HEK293 (cell line): ENCODE results near the gene TGM5.
"Not testable (repeated sequence)": the region's sequence is repeated elsewhere in the genome, so short reads cannot be mapped to it uniquely, and the experiment has no call there.

Experiments used
- CTCF ChIA-PET: fragments of 350-600 bp; formaldehyde crosslinking; extraction: SDS; loops from one replicate; lab custom pipeline; 2021; ENCODE audit warnings: antibody characterized with exemption; lab: Yijun Ruan, JAX
- POLR2A ChIA-PET: fragments of 300-600 bp; formaldehyde crosslinking; extraction: SDS; loops from one replicate; lab custom pipeline; 2020; ENCODE audit warnings: antibody characterized with exemption, inconsistent platforms; lab: Yijun Ruan, JAX
- H3K27ac ChIP-seq: fragments of 200-500 bp; sonication (Bioruptor generic); 2 replicates; pipeline ENCODE4 v1.5.1; 2014; ENCODE audit warnings: low read depth, low read length, control low read depth, inconsistent platforms; ENCODE audit errors: extremely low read depth
- H3K36me3 ChIP-seq, 2 experiments: fragments of 200-500 bp in 1 of 2; sonication (Bioruptor generic) in 1 of 2; 1 replicate in 1 of 2; 2 replicates in 1 of 2; pipeline ENCODE4 v1.5.1; 2014 to 2017; ENCODE audit warnings: inconsistent platforms in 2 of 2, low read length in 2 of 2; ENCODE audit not compliant: control insufficient read depth in 2 of 2, insufficient read depth in 1 of 2
- H3K4me1 ChIP-seq: fragments of 200-500 bp; sonication (Bioruptor generic); 2 replicates; pipeline ENCODE4 v1.5.1; 2014; ENCODE audit warnings: mild to moderate bottlenecking, low read length, inconsistent platforms; ENCODE audit not compliant: control insufficient read depth, insufficient read depth
- H3K4me3 ChIP-seq: 2 replicates; pipeline ENCODE4 v1.5.1; 2011; ENCODE audit warnings: low read depth, mild to moderate bottlenecking, control low read depth, low read length, moderate library complexity
- H3K9me3 ChIP-seq: fragments of 200-500 bp; sonication (Bioruptor generic); 2 replicates; pipeline ENCODE4 v1.5.1; 2014; ENCODE audit warnings: low read depth, low read length, inconsistent platforms; ENCODE audit not compliant: control insufficient read depth, insufficient read depth
- GLIS1 ChIP-seq: fragments of 450-650 bp; formaldehyde crosslinking; IDR thresholded peaks from 2 replicates; pipeline ENCODE4 v1.5.1; 2016; ENCODE audit warnings: missing biosample characterization, missing genetic modification characterization
- SCRT2 ChIP-seq: fragments of 450-650 bp; formaldehyde crosslinking; IDR thresholded peaks from 2 replicates; pipeline ENCODE4 v1.5.1; 2016; ENCODE audit warnings: missing biosample characterization, missing genetic modification characterization
- TCF7L2 ChIP-seq: IDR thresholded peaks from 2 replicates; pipeline ENCODE4 v1.6.1; 2011; ENCODE audit warnings: low read depth, mild to moderate bottlenecking, inconsistent platforms, low read length, moderate library complexity, borderline replicate concordance
- ZBTB17 ChIP-seq: fragments of 450-650 bp; formaldehyde crosslinking; IDR thresholded peaks from 2 replicates; pipeline ENCODE4 v1.5.1; 2016; ENCODE audit warnings: missing biosample characterization, missing genetic modification characterization
- ZFP41 ChIP-seq: fragments of 450-650 bp; formaldehyde crosslinking; IDR thresholded peaks from 2 replicates; pipeline ENCODE4 v1.5.1; 2016; ENCODE audit warnings: missing biosample characterization, missing genetic modification characterization, borderline replicate concordance
- ZFP69B ChIP-seq: fragments of 450-650 bp; formaldehyde crosslinking; IDR thresholded peaks from 2 replicates; pipeline ENCODE4 v1.5.1; 2016; ENCODE audit warnings: missing biosample characterization, missing genetic modification characterization
- ZNF354C ChIP-seq: fragments of 450-650 bp; formaldehyde crosslinking; IDR thresholded peaks from 2 replicates; pipeline ENCODE4 v1.5.1; 2016; ENCODE audit warnings: missing biosample characterization, missing genetic modification characterization, low read depth, borderline replicate concordance
- ZNF660 ChIP-seq: fragments of 450-650 bp; IDR thresholded peaks from 2 replicates; pipeline ENCODE4 v1.5.1; 2018; ENCODE audit warnings: missing biosample characterization, mild to moderate bottlenecking, missing genetic modification characterization
- ZNF664 ChIP-seq: fragments of 450-650 bp; formaldehyde crosslinking; IDR thresholded peaks from 2 replicates; pipeline ENCODE4 v1.5.1; 2016; ENCODE audit warnings: missing biosample characterization, missing genetic modification characterization
- ZNF677 ChIP-seq: fragments of 450-650 bp; IDR thresholded peaks from 2 replicates; pipeline ENCODE4 v1.5.0; 2018; ENCODE audit warnings: missing biosample characterization, mild to moderate bottlenecking, missing genetic modification characterization, moderate library complexity
- ZNF707 ChIP-seq: fragments of 450-650 bp; formaldehyde crosslinking; IDR thresholded peaks from 2 replicates; pipeline ENCODE4 v1.5.1; 2016; ENCODE audit warnings: missing biosample characterization, missing genetic modification characterization
- ZSCAN4 ChIP-seq: fragments of 450-650 bp; formaldehyde crosslinking; IDR thresholded peaks from 2 replicates; pipeline ENCODE4 v1.5.1; 2017; ENCODE audit warnings: missing biosample characterization, missing genetic modification characterization
- TF ChIP-seq, protein P1 (sequence below): fragments of 450-650 bp; formaldehyde crosslinking; IDR thresholded peaks from 2 replicates; pipeline ENCODE4 v1.5.1; 2017; ENCODE audit warnings: missing biosample characterization, missing genetic modification characterization
- TF ChIP-seq, protein P2 (sequence below): fragments of 450-650 bp; formaldehyde crosslinking; conservative IDR thresholded peaks from 2 replicates; pipeline ENCODE4 v1.5.1; 2016; ENCODE audit warnings: low read depth, missing biosample characterization, missing genetic modification characterization

The TGM5 gene

GRCh38 chr15:43229977-43230376, 36.8 kb downstream of the TGM5 start (continued):
- no peak for TF ChIP-seq SCRT2 (tag by site-specific recombination)

DNA sequence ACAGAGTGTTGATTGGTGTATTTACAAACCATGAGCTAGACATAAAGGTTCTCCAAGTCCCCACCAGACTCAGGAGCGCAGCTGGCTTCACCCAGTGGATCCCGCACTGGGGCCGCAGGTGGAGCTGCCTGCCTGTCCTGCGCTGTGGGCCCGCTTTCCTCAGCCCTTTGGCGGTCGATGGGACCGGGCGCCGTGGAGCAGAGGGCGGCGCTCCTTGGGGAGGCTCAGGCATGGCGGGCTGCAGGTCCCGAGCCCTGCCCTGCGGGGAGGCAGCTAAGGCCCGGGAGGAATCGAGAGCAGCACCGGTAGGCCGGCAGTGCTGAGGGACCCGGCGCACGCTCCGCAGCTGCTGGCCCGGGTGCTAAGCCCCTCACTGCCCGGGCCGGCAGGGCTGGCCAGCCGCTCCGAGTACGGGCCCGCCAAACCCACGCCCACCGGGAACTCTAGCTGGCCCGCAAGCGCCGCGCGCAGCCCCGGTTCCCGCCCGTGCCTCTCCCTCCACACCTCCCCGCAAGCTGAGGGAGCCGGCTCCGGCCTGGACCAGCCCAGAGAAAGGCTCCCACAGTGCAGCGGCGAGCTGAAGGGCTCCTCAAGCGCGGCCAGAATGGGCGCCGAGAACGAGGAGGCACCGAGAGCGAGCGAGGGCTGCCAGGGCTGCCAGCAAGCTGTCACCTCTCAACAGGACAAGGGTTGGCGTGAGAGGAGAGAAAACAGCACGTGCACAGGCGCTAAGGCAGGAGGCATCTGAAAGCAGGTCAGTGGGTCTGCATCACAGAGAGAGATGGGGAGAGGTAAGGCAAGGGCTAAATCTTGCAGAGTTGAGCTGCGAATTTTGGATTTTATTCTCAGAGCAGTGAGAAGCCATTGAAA, 40.1 kb downstream of the TGM5 start:
- CTCF ChIA-PET, result interaction anchor here (0.6 to 2.9 kb wide), 8 partner anchors 10 to 368 kb away, joined by 3 to 50 read pairs (median 4); no protein-coding TSS in a partner anchor
- H3K9me3 ChIP-seq, result no peaks in the 10 kb centered on the region
- no peaks in the 10 kb centered on the region for H3K4me1 ChIP-seq
- no peak overlapping the region for H3K4me3 ChIP-seq
- H3K27ac ChIP-seq, result no peak overlapping the region
- no peak for TF ChIP-seq ZSCAN4 (tag by site-specific recombination)
- TF ChIP-seq, protein P1, sequence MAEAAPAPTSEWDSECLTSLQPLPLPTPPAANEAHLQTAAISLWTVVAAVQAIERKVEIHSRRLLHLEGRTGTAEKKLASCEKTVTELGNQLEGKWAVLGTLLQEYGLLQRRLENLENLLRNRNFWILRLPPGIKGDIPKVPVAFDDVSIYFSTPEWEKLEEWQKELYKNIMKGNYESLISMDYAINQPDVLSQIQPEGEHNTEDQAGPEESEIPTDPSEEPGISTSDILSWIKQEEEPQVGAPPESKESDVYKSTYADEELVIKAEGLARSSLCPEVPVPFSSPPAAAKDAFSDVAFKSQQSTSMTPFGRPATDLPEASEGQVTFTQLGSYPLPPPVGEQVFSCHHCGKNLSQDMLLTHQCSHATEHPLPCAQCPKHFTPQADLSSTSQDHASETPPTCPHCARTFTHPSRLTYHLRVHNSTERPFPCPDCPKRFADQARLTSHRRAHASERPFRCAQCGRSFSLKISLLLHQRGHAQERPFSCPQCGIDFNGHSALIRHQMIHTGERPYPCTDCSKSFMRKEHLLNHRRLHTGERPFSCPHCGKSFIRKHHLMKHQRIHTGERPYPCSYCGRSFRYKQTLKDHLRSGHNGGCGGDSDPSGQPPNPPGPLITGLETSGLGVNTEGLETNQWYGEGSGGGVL (tag by site-specific recombination), result no peak
- TF ChIP-seq ZNF354C (tag by site-specific recombination), result no peak
- no peak for TF ChIP-seq ZNF664 (tag by site-specific recombination)
- TF ChIP-seq ZNF660 (tag by site-specific recombination), result no peak
- TF ChIP-seq ZNF677 (tag by site-specific recombination), result no peak
- TF ChIP-seq, protein P2, sequence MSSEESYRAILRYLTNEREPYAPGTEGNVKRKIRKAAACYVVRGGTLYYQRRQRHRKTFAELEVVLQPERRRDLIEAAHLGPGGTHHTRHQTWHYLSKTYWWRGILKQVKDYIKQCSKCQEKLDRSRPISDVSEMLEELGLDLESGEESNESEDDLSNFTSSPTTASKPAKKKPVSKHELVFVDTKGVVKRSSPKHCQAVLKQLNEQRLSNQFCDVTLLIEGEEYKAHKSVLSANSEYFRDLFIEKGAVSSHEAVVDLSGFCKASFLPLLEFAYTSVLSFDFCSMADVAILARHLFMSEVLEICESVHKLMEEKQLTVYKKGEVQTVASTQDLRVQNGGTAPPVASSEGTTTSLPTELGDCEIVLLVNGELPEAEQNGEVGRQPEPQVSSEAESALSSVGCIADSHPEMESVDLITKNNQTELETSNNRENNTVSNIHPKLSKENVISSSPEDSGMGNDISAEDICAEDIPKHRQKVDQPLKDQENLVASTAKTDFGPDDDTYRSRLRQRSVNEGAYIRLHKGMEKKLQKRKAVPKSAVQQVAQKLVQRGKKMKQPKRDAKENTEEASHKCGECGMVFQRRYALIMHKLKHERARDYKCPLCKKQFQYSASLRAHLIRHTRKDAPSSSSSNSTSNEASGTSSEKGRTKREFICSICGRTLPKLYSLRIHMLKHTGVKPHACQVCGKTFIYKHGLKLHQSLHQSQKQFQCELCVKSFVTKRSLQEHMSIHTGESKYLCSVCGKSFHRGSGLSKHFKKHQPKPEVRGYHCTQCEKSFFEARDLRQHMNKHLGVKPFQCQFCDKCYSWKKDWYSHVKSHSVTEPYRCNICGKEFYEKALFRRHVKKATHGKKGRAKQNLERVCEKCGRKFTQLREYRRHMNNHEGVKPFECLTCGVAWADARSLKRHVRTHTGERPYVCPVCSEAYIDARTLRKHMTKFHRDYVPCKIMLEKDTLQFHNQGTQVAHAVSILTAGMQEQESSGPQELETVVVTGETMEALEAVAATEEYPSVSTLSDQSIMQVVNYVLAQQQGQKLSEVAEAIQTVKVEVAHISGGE (tag by site-specific recombination), result no peak
- no peak for TF ChIP-seq ZNF707 (tag by site-specific recombination)
- no peak for TF ChIP-seq TCF7L2
- no peak for TF ChIP-seq ZBTB17
- TF ChIP-seq ZFP69B (tag by site-specific recombination), result no peak
- no peak for TF ChIP-seq ZFP41 (tag by site-specific recombination)
- TF ChIP-seq GLIS1 (tag by site-specific recombination), result no peak
- POLR2A ChIA-PET, result no interaction called here
- H3K36me3 ChIP-seq, result no peaks in the 10 kb centered on the region

- H3K36me3 ChIP-seq, H3K4me1 ChIP-seq, H3K27ac ChIP-seq, POLR2A ChIA-PET, H3K9me3 ChIP-seq, H3K4me3 ChIP-seq: not testable (repeated sequence)
- CTCF ChIA-PET, result interaction anchor here (0.6 to 2.9 kb wide), 13 partner anchors 9 to 367 kb away, joined by 3 to 50 read pairs (median 4); partner anchors contain the start of gene CCNDBP1
Measured at GRCh38 chr15:43225950-43226255, 40.8 kb downstream of the TGM5 start.
